ENCODE data around the gene IFNW1.
"Not testable (repeated sequence)": the region's sequence is repeated elsewhere in the genome, so short reads cannot be mapped to it uniquely, and the experiment has no call there.

- not testable (repeated sequence) for TF ChIP-seq CTCF, POLR2AphosphoS5, POLR2A, EP300 (IDR thresholded peaks at IDR 0.05)
Measured at GRCh38 chr9:21187487-21187886, 45.9 kb upstream of the IFNW1 start, which contains the start of gene IFNA4.

Data from upper lobe of left lung (tissue), 4 donors.